Measurements from ENCODE around the gene FUBP3.

The FUBP3 gene

GRCh38 chr9:130609163-130609562 lies 29.8 kb downstream of the FUBP3 start:
- DNase-seq: no peak

GRCh38 chr9:130610862-130611707 lies 31.7 kb downstream of the FUBP3 start:
- no peak for DNase-seq

GRCh38 chr9:130616451-130616850 lies 37.1 kb downstream of the FUBP3 start:
- no peak for DNase-seq

- no peak for DNase-seq
These were observed 44.1 kb downstream of the FUBP3 start for GRCh38 chr9:130623466-130623865.

- no peak for DNase-seq
These were observed 44.8 kb downstream of the FUBP3 start for GRCh38 chr9:130624154-130624553.

- no peak for DNase-seq
These were observed 47.0 kb downstream of the FUBP3 start for GRCh38 chr9:130626249-130626996.

GRCh38 chr9:130627051-130627450 lies 47.7 kb downstream of the FUBP3 start:
- DNase-seq: no peak

- no peak for DNase-seq
These were observed 48.8 kb downstream of the FUBP3 start for GRCh38 chr9:130627896-130628792.

GRCh38 chr9:130629443-130630070 lies 50.2 kb downstream of the FUBP3 start:
- no peak for DNase-seq

- DNase-seq: no peak
These were observed 50.7 kb downstream of the FUBP3 start for GRCh38 chr9:130630071-130630450.

GRCh38 chr9:130630506-130631330 lies 51.3 kb downstream of the FUBP3 start:
- no peak for DNase-seq

GRCh38 chr9:130631331-130632080 lies 52.1 kb downstream of the FUBP3 start:
- no peak for DNase-seq

GRCh38 chr9:130632081-130632710 lies 52.8 kb downstream of the FUBP3 start:
- no peak for DNase-seq

- no peak for DNase-seq
These were observed 53.5 kb downstream of the FUBP3 start for GRCh38 chr9:130632841-130633240.

GRCh38 chr9:130633336-130634190 lies 54.2 kb downstream of the FUBP3 start:
- no peak for DNase-seq

- no peak for DNase-seq
These were observed 54.9 kb downstream of the FUBP3 start for GRCh38 chr9:130634191-130634768.

GRCh38 chr9:130634801-130635200 lies 55.4 kb downstream of the FUBP3 start:
- no peak for DNase-seq

- DNase-seq: no peak
These were observed 55.9 kb downstream of the FUBP3 start for GRCh38 chr9:130635306-130635705.
